Activated T-cell treated with anti-CD3 and anti-CD28 coated beads, Interleukin-2, amount 50 U/mL, for 72 hours (primary cell): ENCODE results near the gene ZNF524. TPM values are rescaled to one million over a fixed set of nuclear protein-coding genes. Genes with fewer than 3 reads are reported as not detected.

Experiments used
- total RNA-seq, 2 donors: library from RNA; stranded (reverse); gene quantifications; one replicate each; pipeline ENCODE4 v1.2.3, GENCODE V29; 2022

ZNF524 gene
- total RNA-seq, 2 donors from 2014 or later = 26.2 to 32.3 TPM

Other genes starting within 250 kb of the ZNF524 start
- gene COX6B2, start 245.6 kb upstream of the ZNF524 start, total RNA-seq = 1 to 10 TPM; 3.1 to 7.4 TPM
- under 1 TPM in 1 of 2 donors, not detected in 1; 0.07 TPM for gene GARIN5B, start 237.0 kb upstream of the ZNF524 start, total RNA-seq
- 1 to 10 TPM; 4.0 to 5.4 TPM for gene IL11, start 229.8 kb upstream of the ZNF524 start, total RNA-seq
- gene TMEM190, start 223.5 kb upstream of the ZNF524 start, total RNA-seq = not detected
- 10 to 100 TPM in 1 of 2 donors, 1 to 10 TPM in 1; 7.5 to 11.7 TPM for gene TMEM238, start 216.0 kb upstream of the ZNF524 start, total RNA-seq
- gene RPL28, start 214.4 kb upstream of the ZNF524 start, total RNA-seq = 1,000 to 10,000 TPM; 3,217 to 3,413 TPM
- gene UBE2S, start 192.5 kb upstream of the ZNF524 start, total RNA-seq = 100 to 1,000 TPM; 192 to 223 TPM
- under 1 TPM in 1 of 2 donors, not detected in 1; 0.17 TPM for gene SHISA7, start 157.0 kb upstream of the ZNF524 start, total RNA-seq
- gene ISOC2, start 138.6 kb upstream of the ZNF524 start, total RNA-seq = 10 to 100 TPM; 19.5 to 20.3 TPM
- not detected for gene C19orf85, start 135.5 kb upstream of the ZNF524 start, total RNA-seq
- 1 to 10 TPM; 7.9 to 9.0 TPM for gene ZNF628, start 123.7 kb upstream of the ZNF524 start, total RNA-seq
- 10 to 100 TPM; 19.2 to 20.5 TPM for gene NAT14, start 115.1 kb upstream of the ZNF524 start, total RNA-seq
- 1 to 10 TPM; 1.2 to 1.7 TPM for gene SSC5D, start 111.9 kb upstream of the ZNF524 start, total RNA-seq
- gene SBK2, start 63.2 kb upstream of the ZNF524 start, total RNA-seq = not detected
- not detected for gene SBK3, start 54.7 kb upstream of the ZNF524 start, total RNA-seq
- 1 to 10 TPM; 9.3 to 9.4 TPM for gene ZNF579, start 19.4 kb upstream of the ZNF524 start, total RNA-seq
- gene FIZ1, start 771 bp upstream of the ZNF524 start, total RNA-seq = 10 to 100 TPM; 16.2 to 17.3 TPM
- 10 to 100 TPM; 12.9 to 13.2 TPM for gene ZNF865, start 5.4 kb downstream of the ZNF524 start, total RNA-seq
- 1 to 10 TPM; 4.3 to 6.9 TPM for gene ZNF784, start 24.3 kb downstream of the ZNF524 start, total RNA-seq
- 10 to 100 TPM; 46.1 to 47.8 TPM for gene ZNF580, start 40.7 kb downstream of the ZNF524 start, total RNA-seq
- gene ZNF581, start 43.4 kb downstream of the ZNF524 start, total RNA-seq = 10 to 100 TPM; 43.1 to 50.7 TPM
- 10 to 100 TPM; 13.8 to 21.7 TPM for gene CCDC106, start 47.9 kb downstream of the ZNF524 start, total RNA-seq
- 100 to 1,000 TPM; 128 to 137 TPM for gene U2AF2, start 54.7 kb downstream of the ZNF524 start, total RNA-seq
- 10 to 100 TPM; 33.8 to 40.5 TPM for gene EPN1, start 74.9 kb downstream of the ZNF524 start, total RNA-seq
- gene NLRP9, start 138.1 kb downstream of the ZNF524 start, total RNA-seq = not detected
- not detected for gene RFPL4A, start 158.8 kb downstream of the ZNF524 start, total RNA-seq
- gene RFPL4AL1, start 168.8 kb downstream of the ZNF524 start, total RNA-seq = not detected
- not detected for gene NLRP11, start 231.7 kb downstream of the ZNF524 start, total RNA-seq
- gene NLRP4, start 236.3 kb downstream of the ZNF524 start, total RNA-seq = not detected